HUES48 (cell line): ENCODE results near the gene SHISA3.
"Not testable (repeated sequence)": the region's sequence is repeated elsewhere in the genome, so short reads cannot be mapped to it uniquely, and the experiment has no call there.

Experiments
- H3K27ac ChIP-seq: one replicate; pipeline ENCODE4 v1.7.0; 2013; ENCODE audit warnings: low read depth, low read length, inconsistent platforms
- H3K27me3 ChIP-seq: 2 replicates; pipeline ENCODE4 v1.6.1; 2013; ENCODE audit warnings: mild to moderate bottlenecking, low read length; ENCODE audit not compliant: control insufficient read depth, insufficient read depth
- H3K36me3 ChIP-seq: 2 replicates; pipeline ENCODE4 v1.6.1; 2013; ENCODE audit warnings: low read length; ENCODE audit not compliant: control insufficient read depth, insufficient read depth
- H3K4me1 ChIP-seq: 2 replicates; pipeline ENCODE4 v1.6.1; 2013; ENCODE audit warnings: mild to moderate bottlenecking, low read length; ENCODE audit not compliant: control insufficient read depth, insufficient read depth
- H3K4me3 ChIP-seq: 2 replicates; pipeline ENCODE4 v1.5.1; 2013; ENCODE audit warnings: mild to moderate bottlenecking, low read depth, low read length
- H3K9ac ChIP-seq: 2 replicates; pipeline ENCODE4 v1.6.1; 2013; ENCODE audit warnings: mild to moderate bottlenecking, low read depth, low read length, moderate library complexity
- H3K9me3 ChIP-seq: 2 replicates; pipeline ENCODE4 v1.6.1; 2013; ENCODE audit warnings: low read length; ENCODE audit not compliant: control insufficient read depth, insufficient read depth

SHISA3 gene

DNA sequence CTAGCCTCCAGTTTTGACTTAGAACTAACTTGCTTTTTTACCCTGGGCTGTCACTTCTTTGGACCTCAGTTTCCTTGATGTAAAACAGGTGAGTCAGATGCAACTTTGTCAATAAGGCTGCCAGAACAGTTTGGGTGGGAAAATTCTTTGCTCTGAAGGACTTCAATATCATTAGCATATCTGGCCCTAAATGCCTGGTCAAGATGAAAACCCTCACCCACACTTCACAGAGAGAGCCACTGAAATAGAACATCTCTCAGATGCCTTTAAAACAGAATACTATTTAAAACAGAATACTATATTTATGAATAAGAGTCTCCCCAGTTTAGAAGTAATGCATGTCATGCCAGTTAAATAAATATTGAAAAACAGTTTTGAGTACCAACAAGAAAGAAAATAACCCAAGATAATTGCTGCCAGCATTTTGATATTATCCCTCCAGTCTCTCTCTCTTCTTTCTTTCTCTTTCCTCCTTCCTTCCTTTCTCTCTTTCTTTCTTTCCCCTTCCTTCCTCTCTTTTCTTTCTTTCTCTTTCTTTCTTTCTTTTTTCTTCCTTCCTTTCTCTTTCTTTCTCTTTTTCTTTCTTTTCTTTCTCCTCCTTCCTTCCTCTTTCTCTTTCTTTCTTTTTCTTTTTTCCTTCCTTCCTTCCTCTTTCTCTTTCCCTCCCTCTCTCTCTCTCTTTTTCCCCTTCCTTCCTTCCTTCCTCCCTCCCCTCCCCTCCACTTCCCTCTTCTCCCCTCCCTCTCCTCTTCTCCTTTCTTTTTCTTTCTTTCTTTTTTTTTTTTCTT is 32.8 kb upstream of the SHISA3 start:
- H3K27ac ChIP-seq = no peak overlapping the region
- H3K36me3 ChIP-seq = no peaks in the 10 kb centered on the region
- H3K4me3 ChIP-seq = no peak overlapping the region
- H3K4me1 ChIP-seq = no peaks in the 10 kb centered on the region
- no peaks in the 10 kb centered on the region for H3K9me3 ChIP-seq
- no peaks in the 10 kb centered on the region; the same call in 1 of the 2 replicates for H3K27me3 ChIP-seq
- H3K9ac ChIP-seq = no peak overlapping the region

DNA sequence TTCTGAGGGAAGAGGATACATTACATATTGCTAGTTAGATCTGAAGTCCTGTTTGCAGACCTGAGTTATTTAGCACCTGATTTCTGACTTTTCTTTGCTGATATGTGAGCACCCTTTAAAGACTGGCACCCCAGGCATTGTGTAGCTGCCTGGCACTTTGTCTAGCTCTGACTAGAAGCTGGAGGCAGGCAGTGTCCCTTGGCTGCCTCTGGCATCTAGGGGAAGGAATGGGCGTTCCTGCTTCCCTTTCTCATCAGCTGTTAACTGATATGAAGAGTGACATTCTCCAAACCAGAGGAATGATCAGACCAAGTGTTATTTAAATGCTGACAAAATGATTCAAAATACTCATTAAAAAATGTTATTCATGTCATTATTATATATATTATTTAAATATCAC is 30.3 kb upstream of the SHISA3 start:
- no peak overlapping the region for H3K4me3 ChIP-seq
- H3K9me3 ChIP-seq = no peaks in the 10 kb centered on the region
- H3K4me1 ChIP-seq = no peaks in the 10 kb centered on the region
- no peaks in the 10 kb centered on the region for H3K27me3 ChIP-seq
- H3K9ac ChIP-seq = no peak overlapping the region
- no peak overlapping the region for H3K27ac ChIP-seq
- no peaks in the 10 kb centered on the region for H3K36me3 ChIP-seq

DNA sequence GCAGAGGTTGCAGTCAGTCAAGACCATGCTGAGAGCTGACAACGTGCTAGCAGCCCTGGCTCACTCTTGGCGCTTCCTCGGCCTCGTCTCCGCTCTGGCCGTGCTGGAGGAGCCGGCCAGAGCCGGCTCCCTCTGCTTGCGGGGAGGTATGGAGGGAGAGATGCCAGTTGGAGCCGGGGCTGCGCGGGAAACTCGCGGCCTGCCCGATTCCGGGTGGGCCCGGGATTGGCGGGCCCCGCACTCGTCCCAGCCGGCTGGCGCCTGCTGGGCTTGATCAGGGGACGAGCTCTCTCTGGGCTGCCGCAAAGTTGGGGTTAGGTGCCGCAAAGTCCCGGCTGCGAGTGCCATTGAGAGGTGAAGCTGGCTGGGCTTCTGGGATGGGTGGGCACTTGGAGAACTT is 27.8 kb upstream of the SHISA3 start:
- no peak overlapping the region for H3K4me3 ChIP-seq
- H3K36me3 ChIP-seq = no peaks in the 10 kb centered on the region
- no peak overlapping the region for H3K9ac ChIP-seq
- H3K9me3 ChIP-seq = no peaks in the 10 kb centered on the region
- no peaks in the 10 kb centered on the region for H3K4me1 ChIP-seq
- H3K27ac ChIP-seq = no peak overlapping the region
- H3K27me3 ChIP-seq = no peaks in the 10 kb centered on the region

DNA sequence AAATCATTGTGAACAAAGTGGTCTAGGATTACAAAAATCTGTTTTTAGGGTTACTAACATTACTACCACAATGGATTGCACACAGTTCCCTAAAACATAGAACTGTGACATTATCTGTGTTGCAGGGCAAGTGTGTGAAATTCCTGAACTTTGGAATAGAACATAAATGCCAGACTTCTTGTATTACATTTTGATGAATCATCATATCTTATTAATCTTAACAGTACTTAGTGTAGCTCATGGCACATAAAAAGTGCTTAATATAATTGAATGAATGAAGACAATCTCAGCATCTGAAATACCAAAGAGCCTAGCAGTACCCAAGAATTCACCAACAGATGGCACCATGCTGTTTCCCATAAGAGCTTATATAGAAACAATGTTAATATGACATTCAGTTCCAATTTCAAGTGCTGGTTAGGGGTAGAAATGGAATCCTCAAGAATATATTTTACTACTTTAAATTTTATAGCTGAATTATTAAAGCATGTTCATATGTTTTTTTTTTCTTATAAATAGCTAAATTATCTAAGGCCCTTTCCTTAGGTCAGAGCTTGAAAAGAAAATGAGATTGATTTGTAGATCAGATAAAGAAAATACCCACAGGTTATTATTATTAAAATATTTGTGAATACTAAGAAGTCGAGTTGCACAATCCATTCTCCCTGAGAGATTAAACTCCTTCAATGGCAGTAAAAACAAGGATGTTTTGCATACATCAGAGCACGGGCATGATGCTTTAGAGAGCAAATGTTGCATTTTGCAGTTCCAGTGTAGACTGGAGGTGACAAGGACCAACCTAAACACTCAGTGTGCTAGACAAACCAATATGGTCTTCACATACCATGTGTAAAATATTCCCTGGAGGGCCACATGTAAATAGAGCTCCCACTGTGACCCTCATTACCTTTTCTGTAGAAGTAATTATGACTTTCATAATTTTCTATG is 25.7 kb upstream of the SHISA3 start:
- Histone ChIP-seq H3K4me1 (no peaks in the 10 kb centered on the region), H3K27ac (no peak overlapping the region), H3K4me3 (no peak overlapping the region)

DNA sequence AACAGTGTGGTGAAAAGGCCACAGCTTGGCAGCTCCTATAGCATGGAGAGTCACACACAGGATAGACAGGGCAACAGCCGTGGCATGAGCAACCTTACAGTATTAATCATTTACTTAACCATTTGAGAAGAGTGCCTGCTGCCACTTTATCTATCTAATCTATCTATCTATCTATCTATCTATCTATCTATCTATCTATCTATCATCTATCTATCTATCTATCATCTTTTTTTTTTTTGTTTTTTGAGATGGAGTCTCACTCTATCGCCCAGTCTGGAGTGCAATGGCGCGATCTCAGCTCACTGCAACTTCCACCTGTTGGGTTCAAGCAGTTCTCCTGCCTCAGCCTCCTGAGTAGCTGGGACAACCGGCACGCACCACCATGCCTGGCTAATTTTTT is 25.0 kb upstream of the SHISA3 start:
- not testable (repeated sequence) for H3K4me1 ChIP-seq, H3K9me3 ChIP-seq, H3K36me3 ChIP-seq, H3K4me3 ChIP-seq, H3K27ac ChIP-seq, H3K27me3 ChIP-seq, H3K9ac ChIP-seq

More for the DNA sequence above, 25.7 kb upstream of the SHISA3 start:
- Histone ChIP-seq H3K36me3 (no peaks in the 10 kb centered on the region), H3K9ac (no peak overlapping the region), H3K27me3 (no peaks in the 10 kb centered on the region), H3K9me3 (no peaks in the 10 kb centered on the region)

DNA sequence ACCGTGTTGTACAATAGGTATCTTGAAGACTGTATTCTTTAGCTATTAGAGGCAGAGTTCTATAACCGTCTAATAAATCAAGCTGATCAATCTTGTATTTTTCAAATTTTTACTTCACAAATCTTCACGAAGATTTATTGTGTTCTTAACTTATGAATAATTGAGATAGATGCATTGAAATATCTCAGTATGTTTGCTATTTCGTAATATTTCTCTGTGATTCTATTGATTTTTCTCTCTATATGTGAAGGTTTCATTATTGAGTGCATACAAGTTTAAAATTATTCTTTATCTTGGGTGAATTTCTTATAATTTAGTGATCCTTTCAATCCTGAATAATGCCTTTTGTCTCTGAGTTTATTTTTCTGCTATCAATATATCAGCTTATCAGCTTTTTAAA is 19.8 kb upstream of the SHISA3 start:
- Histone ChIP-seq H3K4me1 (no peaks in the 10 kb centered on the region), H3K9ac (no peak overlapping the region), H3K36me3 (no peaks in the 10 kb centered on the region), H3K27ac (no peak overlapping the region), H3K27me3 (no peaks in the 10 kb centered on the region), H3K9me3 (no peaks in the 10 kb centered on the region), H3K4me3 (no peak overlapping the region)

DNA sequence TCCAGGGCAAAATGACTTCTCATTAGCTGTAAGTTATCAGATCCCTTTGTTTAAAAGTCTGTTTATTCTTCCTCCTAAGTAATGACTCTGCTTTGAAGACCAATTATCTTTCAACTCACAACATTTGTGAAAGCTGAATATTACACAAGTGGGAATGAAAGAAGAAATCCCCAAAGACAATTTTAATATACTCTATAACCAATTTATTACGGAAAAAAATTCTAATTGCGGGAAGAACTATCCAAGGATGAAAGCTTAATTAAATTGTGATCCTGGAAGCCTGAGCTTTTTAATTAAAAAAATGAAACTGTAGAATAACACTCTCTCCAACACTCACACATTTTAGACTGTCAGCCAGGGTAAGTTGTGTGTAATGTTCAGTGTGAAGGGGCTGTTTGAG is 15.6 kb upstream of the SHISA3 start:
- Histone ChIP-seq H3K4me1 (no peaks in the 10 kb centered on the region), H3K36me3 (no peaks in the 10 kb centered on the region), H3K27ac (no peak overlapping the region), H3K4me3 (no peak overlapping the region), H3K9ac (no peak overlapping the region), H3K27me3 (no peaks in the 10 kb centered on the region), H3K9me3 (no peaks in the 10 kb centered on the region)

DNA sequence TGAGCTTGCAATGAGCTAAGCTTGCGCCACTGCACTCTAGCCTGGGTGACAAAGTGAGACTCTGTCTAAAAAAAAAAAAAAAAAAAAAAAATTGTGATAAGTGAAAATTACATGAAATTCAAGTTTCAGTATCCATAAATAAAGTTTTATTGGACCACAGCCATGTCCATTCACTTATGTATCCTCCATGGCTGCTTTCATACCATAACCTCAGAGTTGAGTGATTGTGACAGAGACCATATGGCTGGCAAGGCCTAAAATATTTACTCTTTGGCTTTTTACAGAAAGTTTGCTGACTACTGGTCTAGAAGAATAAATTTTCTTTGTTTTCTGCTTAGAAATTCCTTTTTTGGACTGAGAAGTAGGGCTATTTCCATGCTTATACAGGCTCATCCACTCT is 11.8 kb upstream of the SHISA3 start:
- no peak overlapping the region for H3K4me3 ChIP-seq
- H3K27ac ChIP-seq = no peak overlapping the region

DNA sequence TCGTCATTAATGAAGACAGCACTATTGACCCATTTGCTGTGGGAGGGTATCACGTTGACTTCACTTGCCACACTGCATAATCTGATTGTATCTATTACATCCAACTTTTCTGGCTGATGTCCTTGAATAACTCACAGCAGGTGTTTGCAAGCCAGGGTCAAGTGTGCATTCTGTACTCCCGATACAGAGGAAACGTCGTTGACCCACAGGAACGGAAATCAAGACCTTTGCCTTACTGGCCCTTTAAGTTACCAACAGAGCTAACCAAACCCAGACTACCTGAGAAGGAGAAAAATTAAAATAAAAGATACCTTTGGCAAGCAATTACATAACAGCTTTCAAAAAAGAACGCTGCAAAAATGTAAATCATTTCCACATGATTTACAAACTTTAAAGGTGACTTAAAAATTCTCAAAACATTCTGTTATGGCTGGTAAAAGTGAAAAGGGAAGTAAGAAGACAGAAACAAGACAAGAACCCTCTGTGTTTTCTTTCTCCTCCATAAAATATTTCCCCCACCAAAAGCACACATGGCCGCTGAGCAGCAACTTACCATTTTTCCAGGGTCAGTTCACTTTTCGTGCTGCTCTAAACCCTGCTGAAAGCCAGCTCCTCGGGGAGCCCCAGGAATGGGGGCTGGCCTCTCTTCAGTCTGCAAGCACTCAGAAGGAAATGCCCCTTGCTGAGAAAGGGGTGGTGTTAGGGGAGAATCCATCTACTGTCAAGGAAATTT is 6.5 kb upstream of the SHISA3 start:
- H3K4me3 ChIP-seq = no peak overlapping the region
- H3K27me3 ChIP-seq = peaks cover 14% of the 10 kb centered on the region
- H3K36me3 ChIP-seq = no peaks in the 10 kb centered on the region
- H3K9ac ChIP-seq = no peak overlapping the region
- H3K9me3 ChIP-seq = no peaks in the 10 kb centered on the region
- H3K4me1 ChIP-seq = peaks cover 18% of the 10 kb centered on the region
- no peak overlapping the region for H3K27ac ChIP-seq

More for the DNA sequence above, 11.8 kb upstream of the SHISA3 start:
- peaks cover 3% of the 10 kb centered on the region; the same call in 1 of the 2 replicates for H3K4me1 ChIP-seq
- no peaks in the 10 kb centered on the region for H3K27me3 ChIP-seq
- no peaks in the 10 kb centered on the region for H3K9me3 ChIP-seq
- no peaks in the 10 kb centered on the region for H3K36me3 ChIP-seq
- H3K9ac ChIP-seq = no peak overlapping the region

DNA sequence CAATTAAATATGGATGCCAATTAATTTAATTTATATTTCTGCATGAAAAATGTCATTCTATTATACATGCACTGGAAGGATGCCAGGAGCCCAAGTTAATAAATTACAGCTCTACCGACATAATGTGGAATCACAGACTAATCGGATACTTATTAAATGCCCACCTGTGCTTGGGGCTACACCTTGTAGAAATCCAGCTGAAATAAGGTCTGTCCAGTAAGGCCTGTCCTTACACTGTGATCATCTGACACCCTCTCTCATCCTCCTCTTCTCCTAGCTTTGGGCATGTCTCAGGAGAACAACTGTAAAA is 6.0 kb upstream of the SHISA3 start:
- Histone ChIP-seq H3K4me3 (no peak overlapping the region), H3K9me3 (no peaks in the 10 kb centered on the region), H3K4me1 (peaks cover 24% of the 10 kb centered on the region), H3K36me3 (no peaks in the 10 kb centered on the region), H3K27ac (no peak overlapping the region), H3K27me3 (peaks cover 19% of the 10 kb centered on the region), H3K9ac (no peak overlapping the region)

DNA sequence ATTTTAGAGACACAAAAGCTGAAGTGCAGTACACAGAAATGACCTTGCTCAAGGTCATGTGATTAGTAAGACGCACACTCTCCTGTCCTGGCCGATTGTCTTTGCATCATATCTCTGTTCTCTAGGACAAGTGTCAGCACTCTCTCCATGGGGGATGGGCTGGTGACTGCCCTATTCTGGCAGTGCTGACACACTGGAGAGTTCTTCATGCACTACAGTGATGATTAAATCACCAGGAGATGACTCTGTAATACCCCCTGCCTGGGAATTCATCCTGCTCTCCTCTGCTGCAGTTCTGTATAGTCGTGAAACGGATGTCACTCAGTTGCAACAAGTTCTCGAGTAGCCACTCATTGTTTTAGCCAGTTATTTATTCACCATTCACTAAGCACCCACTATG is 5.3 kb upstream of the SHISA3 start:
- no peaks in the 10 kb centered on the region for H3K9me3 ChIP-seq
- no peak overlapping the region for H3K27ac ChIP-seq
- no peak overlapping the region for H3K9ac ChIP-seq
- H3K4me3 ChIP-seq = no peak overlapping the region
- peaks cover 26% of the 10 kb centered on the region for H3K27me3 ChIP-seq
- peaks cover 30% of the 10 kb centered on the region for H3K4me1 ChIP-seq
- no peaks in the 10 kb centered on the region for H3K36me3 ChIP-seq
